ENCODE measurements around the gene HBG1. TPM values are rescaled to one million over a fixed set of nuclear protein-coding genes. Genes with fewer than 3 reads are reported as not detected.

The HBG1 gene
- total RNA-seq, 1 donor from 2014 or later = not detected

DNA sequence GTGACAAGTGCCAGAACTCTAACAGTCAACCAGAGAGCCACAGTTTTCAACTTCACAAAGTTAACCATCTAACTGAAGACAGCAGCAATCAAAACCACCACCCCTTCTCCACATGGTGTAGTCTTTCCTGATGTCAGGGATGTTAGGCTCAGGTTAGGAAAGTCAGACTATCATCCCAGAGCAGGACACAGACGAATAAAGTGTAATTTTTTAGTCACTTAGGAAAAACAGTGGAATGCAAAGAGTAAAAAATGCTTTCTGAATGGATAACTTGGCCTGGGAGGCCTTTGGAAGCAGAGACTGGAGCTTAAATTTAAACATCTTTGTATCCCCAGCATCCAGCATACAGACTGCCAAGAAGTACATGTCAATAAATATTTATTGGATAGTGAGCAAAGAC lies 36.7 kb upstream of the HBG1 start:
- Histone ChIP-seq H3K9me3 (no peaks in the 10 kb centered on the region), H3K4me1 (no peaks in the 10 kb centered on the region), H3K36me3 (no peaks in the 10 kb centered on the region), H3K27me3 (ENCODE audit: low read depth) (no peaks in the 10 kb centered on the region), H3K4me3 (no peak overlapping the region), H3K27ac (no peak overlapping the region)
- TF ChIP-seq, protein P1, sequence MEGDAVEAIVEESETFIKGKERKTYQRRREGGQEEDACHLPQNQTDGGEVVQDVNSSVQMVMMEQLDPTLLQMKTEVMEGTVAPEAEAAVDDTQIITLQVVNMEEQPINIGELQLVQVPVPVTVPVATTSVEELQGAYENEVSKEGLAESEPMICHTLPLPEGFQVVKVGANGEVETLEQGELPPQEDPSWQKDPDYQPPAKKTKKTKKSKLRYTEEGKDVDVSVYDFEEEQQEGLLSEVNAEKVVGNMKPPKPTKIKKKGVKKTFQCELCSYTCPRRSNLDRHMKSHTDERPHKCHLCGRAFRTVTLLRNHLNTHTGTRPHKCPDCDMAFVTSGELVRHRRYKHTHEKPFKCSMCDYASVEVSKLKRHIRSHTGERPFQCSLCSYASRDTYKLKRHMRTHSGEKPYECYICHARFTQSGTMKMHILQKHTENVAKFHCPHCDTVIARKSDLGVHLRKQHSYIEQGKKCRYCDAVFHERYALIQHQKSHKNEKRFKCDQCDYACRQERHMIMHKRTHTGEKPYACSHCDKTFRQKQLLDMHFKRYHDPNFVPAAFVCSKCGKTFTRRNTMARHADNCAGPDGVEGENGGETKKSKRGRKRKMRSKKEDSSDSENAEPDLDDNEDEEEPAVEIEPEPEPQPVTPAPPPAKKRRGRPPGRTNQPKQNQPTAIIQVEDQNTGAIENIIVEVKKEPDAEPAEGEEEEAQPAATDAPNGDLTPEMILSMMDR (IDR thresholded peaks at IDR 0.05) = no peak
- ATAC-seq (no peak), DNase-seq (no peak)
- intact Hi-C loops (cut with DNase I) = no loop called here

DNA sequence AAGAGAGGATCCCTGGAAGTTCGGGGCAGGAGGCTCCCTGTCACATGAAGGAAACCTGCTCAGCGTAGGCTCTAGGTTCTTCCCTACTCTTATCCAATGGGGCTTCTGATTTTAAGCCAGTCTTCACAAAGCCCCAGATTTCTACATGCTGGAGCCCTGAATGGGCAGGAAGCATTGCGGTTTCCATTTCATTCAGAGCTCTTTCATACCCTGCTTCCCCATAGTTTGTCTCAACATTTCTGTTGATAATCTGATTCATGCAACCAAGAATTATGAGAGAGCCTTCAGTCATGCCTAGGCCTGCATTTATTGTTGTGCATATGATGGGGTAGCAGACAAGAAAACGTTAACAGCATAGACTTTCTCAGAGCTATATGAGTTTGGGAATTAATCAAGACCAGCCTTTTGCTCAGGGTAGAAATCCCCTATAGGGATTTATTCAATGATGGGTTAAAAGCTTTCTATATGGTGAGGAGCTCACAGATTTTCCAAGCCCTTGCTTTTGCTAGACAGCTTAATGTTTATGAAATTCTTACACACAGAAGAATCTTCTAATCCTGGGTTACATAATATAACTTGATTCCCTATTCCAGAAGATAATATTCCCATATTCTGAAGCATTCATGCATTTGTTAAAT lies 36.2 kb upstream of the HBG1 start:
- H3K36me3 ChIP-seq = no peaks in the 10 kb centered on the region
- TF ChIP-seq, protein P1 (IDR thresholded peaks at IDR 0.05) = no peak
- no peaks in the 10 kb centered on the region for H3K27me3 ChIP-seq (ENCODE audit: low read depth)
- DNase-seq = no peak
- intact Hi-C loops (cut with DNase I) = no loop called here
- ATAC-seq = no peak
- no peak overlapping the region for H3K4me3 ChIP-seq
- no peaks in the 10 kb centered on the region for H3K9me3 ChIP-seq
- no peaks in the 10 kb centered on the region for H3K4me1 ChIP-seq
- H3K27ac ChIP-seq = no peak overlapping the region

DNA sequence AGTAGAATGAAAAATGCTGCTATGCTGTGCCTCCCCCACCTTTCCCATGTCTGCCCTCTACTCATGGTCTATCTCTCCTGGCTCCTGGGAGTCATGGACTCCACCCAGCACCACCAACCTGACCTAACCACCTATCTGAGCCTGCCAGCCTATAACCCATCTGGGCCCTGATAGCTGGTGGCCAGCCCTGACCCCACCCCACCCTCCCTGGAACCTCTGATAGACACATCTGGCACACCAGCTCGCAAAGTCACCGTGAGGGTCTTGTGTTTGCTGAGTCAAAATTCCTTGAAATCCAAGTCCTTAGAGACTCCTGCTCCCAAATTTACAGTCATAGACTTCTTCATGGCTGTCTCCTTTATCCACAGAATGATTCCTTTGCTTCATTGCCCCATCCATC lies 35.0 kb upstream of the HBG1 start:
- TF ChIP-seq, protein P1 (IDR thresholded peaks at IDR 0.05) = no peak
- Histone ChIP-seq H3K4me3 (no peak overlapping the region), H3K27ac (no peak overlapping the region), H3K9me3 (no peaks in the 10 kb centered on the region), H3K4me1 (no peaks in the 10 kb centered on the region), H3K27me3 (ENCODE audit: low read depth) (no peaks in the 10 kb centered on the region), H3K36me3 (no peaks in the 10 kb centered on the region)
- intact Hi-C loops (cut with DNase I) = no loop called here
- DNase-seq (no peak), ATAC-seq (peak in 1 of 2 donors; percentile 23)

DNA sequence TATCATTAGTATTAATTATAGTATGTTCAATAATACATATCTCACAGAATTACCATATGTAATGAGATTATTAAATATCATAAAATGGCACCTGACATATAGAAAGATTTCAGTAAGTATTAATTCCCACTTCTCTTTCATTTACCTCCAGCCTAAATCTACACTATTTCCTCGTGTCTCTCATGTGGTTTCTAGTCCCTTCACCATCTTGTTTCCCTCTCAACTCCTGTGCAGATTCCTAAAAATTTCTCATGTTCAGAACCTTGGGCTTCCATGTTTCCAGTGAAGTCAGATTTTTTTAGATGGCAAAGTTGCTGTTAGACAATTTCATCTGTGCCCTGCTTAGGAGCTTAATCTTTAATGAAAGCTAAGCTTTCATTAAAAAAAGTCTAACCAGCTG lies 34.2 kb upstream of the HBG1 start:
- ATAC-seq = no peak
- Histone ChIP-seq H3K36me3 (no peaks in the 10 kb centered on the region), H3K27ac (no peak overlapping the region), H3K27me3 (ENCODE audit: low read depth) (no peaks in the 10 kb centered on the region), H3K4me3 (no peak overlapping the region), H3K9me3 (no peaks in the 10 kb centered on the region), H3K4me1 (no peaks in the 10 kb centered on the region)
- TF ChIP-seq, protein P1 (IDR thresholded peaks at IDR 0.05) = no peak
- intact Hi-C loops (cut with DNase I) = no loop called here
- no peak for DNase-seq

DNA sequence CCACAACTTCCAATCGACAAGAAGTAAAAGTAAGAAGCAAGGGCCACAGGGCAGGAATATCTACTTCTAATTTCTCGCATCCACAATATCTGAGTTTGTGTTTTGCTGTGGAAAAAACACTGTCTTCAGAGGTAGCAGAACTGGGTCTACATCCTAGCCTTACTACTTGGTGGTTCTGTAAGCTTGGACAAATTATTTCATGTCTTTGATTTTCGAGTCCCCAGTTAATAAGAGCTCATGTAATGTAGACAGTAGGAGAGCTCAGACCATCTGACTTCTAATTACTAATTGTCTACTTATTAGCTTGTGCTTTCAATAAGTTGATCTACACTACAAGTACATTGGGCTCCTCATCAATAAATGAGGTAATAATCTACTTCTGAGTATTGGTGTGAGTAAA lies 33.4 kb upstream of the HBG1 start:
- H3K36me3 ChIP-seq = no peaks in the 10 kb centered on the region
- TF ChIP-seq, protein P1 (IDR thresholded peaks at IDR 0.05) = no peak
- ATAC-seq (no peak), DNase-seq (no peak)
- no peak overlapping the region for H3K27ac ChIP-seq
- H3K9me3 ChIP-seq = no peaks in the 10 kb centered on the region
- no peaks in the 10 kb centered on the region for H3K27me3 ChIP-seq (ENCODE audit: low read depth)
- H3K4me3 ChIP-seq = no peak overlapping the region
- intact Hi-C loops (cut with DNase I) = no loop called here
- H3K4me1 ChIP-seq = no peaks in the 10 kb centered on the region
